BJ (cell line): ENCODE measurements around the gene XRCC6. TPM values are rescaled to one million over a fixed set of nuclear protein-coding genes. Genes with fewer than 3 reads are reported as not detected.

Experiments
- CTCF ChIA-PET: fragments of 350-600 bp; formaldehyde crosslinking; extraction: SDS; loops from one replicate; lab custom pipeline; 2021; ENCODE audit warnings: antibody characterized with exemption, inconsistent platforms; lab: Yijun Ruan, JAX
- POLR2A ChIA-PET: fragments of 300-600 bp; sonication (Branson Sonifier 250); formaldehyde crosslinking; extraction: SDS; loops from one replicate; lab custom pipeline; 2021; ENCODE audit warnings: antibody characterized with exemption; lab: Charles Lee
- DNase-seq: peaks from one replicate; pipeline ENCODE4 v3.0.0-alpha.2; 2011; ENCODE audit warnings: low read depth
- H3K27me3 ChIP-seq: 2 replicates; pipeline ENCODE4 v1.6.0; 2011; ENCODE audit warnings: low read length; ENCODE audit not compliant: control insufficient read depth, insufficient read depth
- H3K36me3 ChIP-seq: 2 replicates; pipeline ENCODE4 v1.5.1; 2011; ENCODE audit warnings: low read length; ENCODE audit not compliant: control insufficient read depth, insufficient read depth
- H3K4me3 ChIP-seq: 2 replicates; pipeline ENCODE4 v1.5.1; 2011; ENCODE audit warnings: low read depth, mild to moderate bottlenecking, control low read depth, low read length
- polyA plus RNA-seq: library from polyadenylated mRNA; depleted of rRNA; stranded (reverse); fragments of >200 nt; gene quantifications from 2 replicates; pipeline ENCODE4 v1.2.3, GENCODE V29; 2011
- TF ChIP-seq, protein P1 (sequence below): IDR thresholded peaks from 2 replicates; pipeline ENCODE4 v1.5.1; 2011; ENCODE audit warnings: low read depth, mild to moderate bottlenecking, control low read depth, inconsistent platforms, low read length, moderate library complexity; ENCODE audit not compliant: insufficient read depth

The XRCC6 gene
- polyA plus RNA-seq, 1 experiment, result 105 TPM

DNA sequence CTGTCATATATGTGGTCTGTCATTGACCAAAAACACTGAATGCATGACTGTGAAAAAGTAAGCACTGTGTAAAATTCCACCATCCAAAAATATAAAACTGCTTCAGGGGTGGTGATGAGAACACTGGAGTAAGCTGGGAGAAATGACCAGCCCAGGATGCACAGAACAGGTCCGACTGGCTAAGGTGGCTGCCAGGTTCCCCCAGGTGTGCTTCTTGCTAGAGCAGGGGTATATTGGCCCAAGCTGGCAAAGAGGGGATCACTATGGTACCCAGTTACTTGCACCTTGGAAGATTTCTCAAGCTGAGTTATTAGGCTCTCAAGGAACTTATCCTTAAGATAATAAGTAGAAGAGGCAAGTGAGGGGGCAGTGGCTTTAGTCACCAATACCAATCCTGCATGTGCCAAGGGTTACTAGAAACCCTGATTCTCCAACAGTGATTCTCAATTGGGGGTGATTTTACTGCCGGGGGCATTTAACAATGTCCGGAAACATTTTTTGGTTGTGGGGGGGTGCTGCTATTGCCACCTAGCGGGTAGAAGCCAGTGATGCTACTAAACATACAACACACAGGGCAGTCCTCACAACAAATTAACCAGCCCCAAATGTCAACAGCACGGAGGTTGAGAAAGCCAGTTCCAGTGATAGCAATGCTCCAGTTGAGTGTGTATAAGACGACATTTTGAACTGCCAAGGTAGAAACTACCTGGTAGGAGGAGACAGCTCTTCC is 51.9 kb downstream of the XRCC6 start:
- DNase-seq, result no peak
- POLR2A ChIA-PET, result interaction anchor here (0.6 kb wide), 1 partner anchor 15 kb away, joined by 3 read pairs; no protein-coding TSS in a partner anchor
- CTCF ChIA-PET, result interaction anchor here (0.5 to 1.6 kb wide), 6 partner anchors 13 to 964 kb away, joined by 3 to 4 read pairs (median 4); no protein-coding TSS in a partner anchor

DNA sequence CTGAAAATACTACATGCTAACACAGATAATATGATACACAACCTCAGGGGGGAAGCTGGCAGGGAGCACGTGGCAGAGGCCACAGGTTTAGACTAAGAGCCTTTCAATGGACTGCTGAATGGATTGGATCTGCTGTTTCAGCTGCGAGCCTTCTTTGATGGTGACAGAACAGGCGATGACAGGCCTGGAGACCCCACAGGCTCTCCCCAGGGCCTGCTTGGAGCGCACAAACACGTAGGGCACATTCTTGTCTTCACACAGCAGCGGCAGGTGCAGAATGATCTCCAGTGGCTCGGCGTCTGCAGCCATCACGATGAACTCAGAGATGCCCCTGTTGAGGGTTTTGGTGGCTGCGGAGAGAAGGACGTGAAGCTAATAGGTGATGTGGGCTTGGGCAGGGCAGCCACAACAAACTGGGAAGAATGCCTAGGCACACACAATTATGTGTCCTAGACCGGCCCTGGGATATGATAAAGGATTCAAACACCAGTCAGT is 53.8 kb downstream of the XRCC6 start:
- H3K4me3 ChIP-seq, result no peak overlapping the region
- H3K36me3 ChIP-seq, result peaks cover 22% of the 10 kb centered on the region
- POLR2A ChIA-PET, result no interaction called here
- no peaks in the 10 kb centered on the region for H3K27me3 ChIP-seq
- no peak for DNase-seq
- CTCF ChIA-PET, result no interaction called here
- TF ChIP-seq, protein P1, sequence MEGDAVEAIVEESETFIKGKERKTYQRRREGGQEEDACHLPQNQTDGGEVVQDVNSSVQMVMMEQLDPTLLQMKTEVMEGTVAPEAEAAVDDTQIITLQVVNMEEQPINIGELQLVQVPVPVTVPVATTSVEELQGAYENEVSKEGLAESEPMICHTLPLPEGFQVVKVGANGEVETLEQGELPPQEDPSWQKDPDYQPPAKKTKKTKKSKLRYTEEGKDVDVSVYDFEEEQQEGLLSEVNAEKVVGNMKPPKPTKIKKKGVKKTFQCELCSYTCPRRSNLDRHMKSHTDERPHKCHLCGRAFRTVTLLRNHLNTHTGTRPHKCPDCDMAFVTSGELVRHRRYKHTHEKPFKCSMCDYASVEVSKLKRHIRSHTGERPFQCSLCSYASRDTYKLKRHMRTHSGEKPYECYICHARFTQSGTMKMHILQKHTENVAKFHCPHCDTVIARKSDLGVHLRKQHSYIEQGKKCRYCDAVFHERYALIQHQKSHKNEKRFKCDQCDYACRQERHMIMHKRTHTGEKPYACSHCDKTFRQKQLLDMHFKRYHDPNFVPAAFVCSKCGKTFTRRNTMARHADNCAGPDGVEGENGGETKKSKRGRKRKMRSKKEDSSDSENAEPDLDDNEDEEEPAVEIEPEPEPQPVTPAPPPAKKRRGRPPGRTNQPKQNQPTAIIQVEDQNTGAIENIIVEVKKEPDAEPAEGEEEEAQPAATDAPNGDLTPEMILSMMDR, result no peak

More for the DNA sequence above, 51.9 kb downstream of the XRCC6 start:
- H3K27me3 ChIP-seq, result no peaks in the 10 kb centered on the region
- TF ChIP-seq, protein P1, result peak; percentile 52
- H3K4me3 ChIP-seq, result no peak overlapping the region
- peaks cover 17% of the 10 kb centered on the region for H3K36me3 ChIP-seq

DNA sequence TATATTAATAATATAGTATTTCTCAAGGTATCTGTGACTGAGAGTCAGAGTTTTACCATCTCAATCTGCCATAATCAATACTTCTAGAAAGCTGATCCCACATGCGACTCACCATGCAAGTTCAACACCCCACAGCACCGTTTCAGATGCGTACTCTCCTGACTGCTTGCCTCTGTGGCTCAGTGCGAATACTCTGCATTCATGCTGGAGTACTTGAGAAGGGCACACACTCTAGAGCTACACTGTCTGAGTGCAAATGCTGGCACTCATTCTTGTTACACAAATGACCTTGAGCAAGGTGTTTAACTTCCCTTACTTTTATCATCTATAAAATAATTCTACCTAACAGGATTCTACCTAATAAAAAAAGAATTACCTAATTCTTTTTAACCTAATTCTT is 55.0 kb downstream of the XRCC6 start:
- CTCF ChIA-PET, result interaction anchor here (2.8 kb wide), 1 partner anchor 21 kb away, joined by 8 read pairs; no protein-coding TSS in a partner anchor

DNA sequence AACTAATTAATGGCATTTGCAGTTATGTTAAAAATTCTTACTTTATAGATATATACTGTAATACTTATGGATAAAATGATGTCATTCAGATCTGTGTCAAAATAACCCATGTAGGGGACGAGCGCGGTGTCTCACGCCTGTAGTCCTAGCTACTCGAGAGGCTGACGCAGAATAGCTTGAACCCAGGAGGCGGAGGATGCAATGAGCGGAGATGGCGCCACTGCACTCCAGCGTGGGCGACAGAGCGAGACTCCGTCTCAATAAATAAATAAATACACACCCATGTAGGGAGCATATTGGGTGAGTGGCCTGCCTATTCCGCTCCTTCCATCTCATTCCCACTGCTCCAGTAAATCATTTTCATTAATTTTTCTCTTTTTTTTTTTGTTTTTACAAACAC is 60.5 kb downstream of the XRCC6 start:
- no peaks in the 10 kb centered on the region for H3K27me3 ChIP-seq
- H3K36me3 ChIP-seq, result peaks cover 5% of the 10 kb centered on the region
- no peak for DNase-seq
- TF ChIP-seq, protein P1, result no peak
- peak overlapping the region; percentile 54 for H3K4me3 ChIP-seq
- ChIA-PET CTCF (interaction anchor here (1.0 to 1.6 kb wide), 2 partner anchors 15 to 259 kb away, joined by 3 to 4 read pairs; no protein-coding TSS in a partner anchor), POLR2A (no interaction called here)

More for the DNA sequence above, 55.0 kb downstream of the XRCC6 start:
- TF ChIP-seq, protein P1, result no peak
- POLR2A ChIA-PET, result no interaction called here
- Histone ChIP-seq H3K27me3 (no peaks in the 10 kb centered on the region), H3K4me3 (no peak overlapping the region), H3K36me3 (peaks cover 22% of the 10 kb centered on the region)
- no peak for DNase-seq

DNA sequence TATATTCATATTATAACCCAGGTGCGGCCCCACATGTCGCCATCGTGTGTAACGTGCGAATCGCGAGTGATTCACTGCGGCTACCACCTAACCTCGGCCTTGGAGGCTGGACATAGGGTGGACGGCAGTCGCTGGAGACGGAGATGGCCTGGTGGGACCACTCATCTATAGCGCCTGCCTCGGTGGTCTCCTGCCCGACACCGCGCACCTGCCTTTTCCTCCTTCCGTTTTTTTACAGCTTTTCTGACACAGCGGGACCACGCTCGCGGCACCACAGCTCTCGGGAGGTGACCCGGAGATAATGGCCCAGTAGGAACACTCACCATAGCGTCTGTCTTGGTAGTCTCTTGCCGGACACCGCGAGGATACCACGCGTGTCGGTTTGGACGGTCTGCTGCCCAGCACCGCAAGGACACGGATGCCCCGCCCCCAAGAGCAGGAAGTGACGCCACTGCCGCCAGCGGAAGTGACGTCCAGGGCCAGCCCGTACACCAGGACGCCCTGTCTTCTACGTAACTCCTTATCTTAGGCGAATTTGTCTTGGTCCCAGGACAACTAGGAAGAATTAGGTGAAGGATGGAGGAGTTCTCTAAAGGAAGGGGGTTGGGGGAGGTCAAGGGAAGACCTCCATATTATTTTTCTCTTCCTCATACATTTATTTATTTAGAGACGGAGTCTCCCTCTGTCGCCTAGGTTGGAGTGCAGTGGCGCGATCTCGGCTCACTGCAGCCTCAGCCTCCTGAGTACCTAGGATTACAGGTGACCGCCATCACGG is 61.1 kb downstream of the XRCC6 start:
- no peak for DNase-seq
- H3K36me3 ChIP-seq, result peaks cover 5% of the 10 kb centered on the region
- ChIA-PET POLR2A (no interaction called here), CTCF (no interaction called here)
- TF ChIP-seq, protein P1, result no peak
- no peaks in the 10 kb centered on the region for H3K27me3 ChIP-seq
- H3K4me3 ChIP-seq, result peak overlapping the region; percentile 54
